GM21515 (cell line): Measurements from ENCODE around the gene TBPL1.
"Not testable (repeated sequence)": the region's sequence is repeated elsewhere in the genome, so short reads cannot be mapped to it uniquely, and the experiment has no call there.

Experiments
- ATAC-seq: cut with Tn5 transposase; IDR thresholded peaks from one replicate; pipeline ENCODE4 v1.9.1; 2021; ENCODE audit not compliant: unreplicated experiment

The TBPL1 gene

GRCh38 chr6:133951881-133952814, 876 bp upstream of the TBPL1 start:
- ATAC-seq = peak; percentile 54

- no peak for ATAC-seq
Observed at GRCh38 chr6:133953634-133954415, 801 bp downstream of the TBPL1 start.

- ATAC-seq = no peak
Observed at GRCh38 chr6:133954657-133955576, 1.9 kb downstream of the TBPL1 start.

GRCh38 chr6:133955582-133956415, 2.8 kb downstream of the TBPL1 start:
- ATAC-seq = no peak

GRCh38 chr6:133956416-133957049, 3.5 kb downstream of the TBPL1 start:
- no peak for ATAC-seq

GRCh38 chr6:133957227-133957626, 4.2 kb downstream of the TBPL1 start:
- no peak for ATAC-seq

GRCh38 chr6:133957780-133958242, 4.8 kb downstream of the TBPL1 start:
- ATAC-seq = no peak

GRCh38 chr6:133958791-133959190, 5.8 kb downstream of the TBPL1 start:
- ATAC-seq = no peak

- no peak for ATAC-seq
Observed at GRCh38 chr6:133959667-133960368, 6.8 kb downstream of the TBPL1 start.

- ATAC-seq = no peak
Observed at GRCh38 chr6:133961831-133962230, 8.8 kb downstream of the TBPL1 start.

GRCh38 chr6:133964052-133964451, 11.0 kb downstream of the TBPL1 start:
- no peak for ATAC-seq

- no peak for ATAC-seq
Observed at GRCh38 chr6:133964702-133965101, 11.7 kb downstream of the TBPL1 start.

GRCh38 chr6:133965817-133966360, 12.9 kb downstream of the TBPL1 start:
- no peak for ATAC-seq

- peak; percentile 86 for ATAC-seq
Observed at GRCh38 chr6:133966654-133967329, 13.8 kb downstream of the TBPL1 start.

GRCh38 chr6:133967347-133967746, 14.3 kb downstream of the TBPL1 start:
- no peak for ATAC-seq

GRCh38 chr6:133967835-133968234, 14.8 kb downstream of the TBPL1 start:
- ATAC-seq = not testable (repeated sequence)

GRCh38 chr6:133969285-133969920, 16.4 kb downstream of the TBPL1 start:
- ATAC-seq = no peak
